ENCODE data around the gene GALNT7. TPM values are rescaled to one million over a fixed set of nuclear protein-coding genes. Genes with fewer than 3 reads are reported as not detected.

GALNT7 gene
- total RNA-seq, 1 donor from 2014 or later = 26.0 TPM

DNA sequence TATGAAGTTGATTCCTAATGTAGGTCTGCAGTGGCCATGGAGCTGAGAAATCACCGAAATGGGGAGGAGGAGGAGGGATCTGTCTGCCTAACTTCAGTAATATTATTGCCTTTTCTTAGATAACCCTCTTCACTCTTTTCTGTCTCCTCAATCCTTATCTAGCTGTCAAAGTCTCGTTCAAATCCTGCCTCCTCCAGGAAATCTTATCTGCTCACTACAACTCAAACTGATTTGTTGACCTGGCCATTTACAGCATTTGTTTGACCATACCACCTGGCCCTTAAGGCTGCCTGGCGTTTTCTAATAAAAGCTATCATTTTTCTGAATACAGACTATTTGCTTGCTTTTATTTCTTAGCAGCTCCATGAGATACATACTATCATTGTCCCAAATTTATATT lies 33.8 kb downstream of the GALNT7 start:
- Mint-ChIP-seq H3K27me3 (ENCODE audit: low read depth) (no peaks in the 10 kb centered on the region), H3K36me3 (ENCODE audit: low read depth) (peaks cover 12% of the 10 kb centered on the region), H3K4me3 (ENCODE audit: unreplicated experiment) (no peak overlapping the region), H3K9me3 (ENCODE audit: low read depth) (peaks cover 12% of the 10 kb centered on the region), H3K4me1 (ENCODE audit: low read depth) (peaks cover 4% of the 10 kb centered on the region), H3K27ac (ENCODE audit: unreplicated experiment) (no peak overlapping the region)
- TF ChIP-seq, protein P1, sequence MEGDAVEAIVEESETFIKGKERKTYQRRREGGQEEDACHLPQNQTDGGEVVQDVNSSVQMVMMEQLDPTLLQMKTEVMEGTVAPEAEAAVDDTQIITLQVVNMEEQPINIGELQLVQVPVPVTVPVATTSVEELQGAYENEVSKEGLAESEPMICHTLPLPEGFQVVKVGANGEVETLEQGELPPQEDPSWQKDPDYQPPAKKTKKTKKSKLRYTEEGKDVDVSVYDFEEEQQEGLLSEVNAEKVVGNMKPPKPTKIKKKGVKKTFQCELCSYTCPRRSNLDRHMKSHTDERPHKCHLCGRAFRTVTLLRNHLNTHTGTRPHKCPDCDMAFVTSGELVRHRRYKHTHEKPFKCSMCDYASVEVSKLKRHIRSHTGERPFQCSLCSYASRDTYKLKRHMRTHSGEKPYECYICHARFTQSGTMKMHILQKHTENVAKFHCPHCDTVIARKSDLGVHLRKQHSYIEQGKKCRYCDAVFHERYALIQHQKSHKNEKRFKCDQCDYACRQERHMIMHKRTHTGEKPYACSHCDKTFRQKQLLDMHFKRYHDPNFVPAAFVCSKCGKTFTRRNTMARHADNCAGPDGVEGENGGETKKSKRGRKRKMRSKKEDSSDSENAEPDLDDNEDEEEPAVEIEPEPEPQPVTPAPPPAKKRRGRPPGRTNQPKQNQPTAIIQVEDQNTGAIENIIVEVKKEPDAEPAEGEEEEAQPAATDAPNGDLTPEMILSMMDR (IDR thresholded peaks at IDR 0.05) = no peak
- DNase-seq (ENCODE audit: low spot score) = no peak

DNA sequence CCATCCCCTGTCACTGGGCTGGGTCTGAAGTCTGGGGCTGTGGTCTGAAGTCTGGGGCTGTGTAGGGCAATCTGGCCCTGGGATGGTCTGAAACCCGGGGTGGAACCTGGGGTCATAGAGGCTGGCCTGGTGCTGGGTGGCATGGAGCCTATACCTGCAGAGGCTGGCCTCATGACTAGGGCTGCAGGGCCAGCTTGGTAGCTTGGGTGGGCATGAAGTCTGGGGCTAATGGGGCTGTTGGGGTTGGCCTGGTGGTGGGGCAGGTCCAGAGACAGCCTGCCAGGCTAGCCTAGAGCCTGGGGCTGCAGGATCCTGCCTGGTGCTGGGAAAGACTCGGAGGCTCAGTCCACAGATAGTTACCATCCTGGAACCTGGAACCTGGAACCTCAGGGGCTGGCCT lies 37.0 kb downstream of the GALNT7 start:
- peaks cover 12% of the 10 kb centered on the region for H3K9me3 Mint-ChIP-seq (ENCODE audit: low read depth)
- DNase-seq (ENCODE audit: low spot score) = peak; percentile 57
- no peak overlapping the region for H3K4me3 Mint-ChIP-seq (ENCODE audit: unreplicated experiment)
- TF ChIP-seq, protein P1 (IDR thresholded peaks at IDR 0.05) = no peak
- peaks cover 13% of the 10 kb centered on the region for H3K36me3 Mint-ChIP-seq (ENCODE audit: low read depth)
- peaks cover 9% of the 10 kb centered on the region for H3K4me1 Mint-ChIP-seq (ENCODE audit: low read depth)
- H3K27ac Mint-ChIP-seq (ENCODE audit: unreplicated experiment) = no peak overlapping the region
- H3K27me3 Mint-ChIP-seq (ENCODE audit: low read depth) = no peaks in the 10 kb centered on the region

DNA sequence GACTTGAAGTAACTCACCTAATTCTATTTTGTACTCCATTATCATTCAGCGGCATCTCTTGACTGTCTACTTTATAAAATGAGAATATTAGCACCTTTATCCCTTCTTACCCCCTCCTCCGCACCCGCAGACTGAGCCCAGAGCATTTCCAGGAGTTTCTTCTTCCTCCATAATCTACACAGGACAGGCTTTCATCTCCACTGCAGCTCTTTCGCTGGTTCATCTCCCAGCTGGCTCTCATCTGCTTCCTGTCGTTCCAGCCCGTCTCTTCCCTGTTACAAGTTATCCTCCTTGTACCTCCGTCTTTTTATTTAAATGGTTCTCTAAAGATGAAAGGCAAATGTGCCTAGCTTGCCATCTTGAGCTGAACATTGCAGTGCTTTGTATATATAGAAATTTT lies 39.8 kb downstream of the GALNT7 start:
- Mint-ChIP-seq H3K27me3 (ENCODE audit: low read depth) (no peaks in the 10 kb centered on the region), H3K4me3 (ENCODE audit: unreplicated experiment) (no peak overlapping the region), H3K9me3 (ENCODE audit: low read depth) (peaks cover 11% of the 10 kb centered on the region), H3K27ac (ENCODE audit: unreplicated experiment) (no peak overlapping the region), H3K36me3 (ENCODE audit: low read depth) (peaks cover 12% of the 10 kb centered on the region), H3K4me1 (ENCODE audit: low read depth) (peaks cover 19% of the 10 kb centered on the region)
- TF ChIP-seq, protein P1 (IDR thresholded peaks at IDR 0.05) = no peak
- DNase-seq (ENCODE audit: low spot score) = no peak

DNA sequence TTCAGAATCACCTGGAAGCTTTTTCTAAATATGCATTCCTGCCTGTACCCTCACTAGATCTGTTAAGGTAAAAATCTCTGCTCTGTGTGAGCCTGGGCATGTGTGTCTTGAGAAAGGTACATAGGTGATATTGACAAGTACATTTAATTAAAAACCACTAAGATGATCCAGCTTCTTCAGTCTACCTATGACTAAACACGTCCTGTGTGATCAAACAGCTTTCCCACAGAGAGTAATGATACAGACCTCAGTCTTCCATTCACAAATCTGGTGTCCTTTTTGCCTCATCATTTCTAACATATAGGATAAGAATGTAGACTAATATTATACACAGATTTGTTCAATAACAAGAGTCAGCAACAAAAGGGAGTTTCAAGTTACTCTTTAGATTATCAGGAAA lies 42.6 kb downstream of the GALNT7 start:
- H3K9me3 Mint-ChIP-seq (ENCODE audit: low read depth) = no peaks in the 10 kb centered on the region
- H3K27ac Mint-ChIP-seq (ENCODE audit: unreplicated experiment) = no peak overlapping the region
- H3K4me1 Mint-ChIP-seq (ENCODE audit: low read depth) = peaks cover 34% of the 10 kb centered on the region
- TF ChIP-seq, protein P1 (IDR thresholded peaks at IDR 0.05) = no peak
- H3K4me3 Mint-ChIP-seq (ENCODE audit: unreplicated experiment) = no peak overlapping the region
- peaks cover 2% of the 10 kb centered on the region for H3K36me3 Mint-ChIP-seq (ENCODE audit: low read depth)
- no peak for DNase-seq (ENCODE audit: low spot score)
- no peaks in the 10 kb centered on the region for H3K27me3 Mint-ChIP-seq (ENCODE audit: low read depth)

DNA sequence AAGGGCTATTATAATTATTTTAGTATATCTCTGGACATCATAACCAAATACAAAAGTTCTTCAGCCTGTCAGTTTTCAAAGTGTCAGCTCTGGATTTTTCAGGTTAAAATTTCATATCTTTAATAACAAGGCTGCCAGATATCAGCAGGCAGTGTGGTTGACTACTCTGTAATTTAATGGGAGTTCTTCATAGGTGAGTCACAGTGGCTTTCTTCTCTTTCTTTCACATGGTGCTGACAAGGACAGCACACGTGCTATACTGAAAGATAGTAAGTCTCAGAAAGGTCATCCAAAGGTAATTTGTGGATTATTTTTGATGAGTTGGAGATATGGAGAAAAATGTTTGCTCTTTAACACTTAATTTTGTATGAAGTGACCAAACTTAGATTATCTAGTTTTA lies 43.2 kb downstream of the GALNT7 start:
- no peak for DNase-seq (ENCODE audit: low spot score)
- H3K27me3 Mint-ChIP-seq (ENCODE audit: low read depth) = no peaks in the 10 kb centered on the region
- H3K36me3 Mint-ChIP-seq (ENCODE audit: low read depth) = peaks cover 2% of the 10 kb centered on the region
- no peak overlapping the region for H3K27ac Mint-ChIP-seq (ENCODE audit: unreplicated experiment)
- TF ChIP-seq, protein P1 (IDR thresholded peaks at IDR 0.05) = no peak
- no peak overlapping the region for H3K4me3 Mint-ChIP-seq (ENCODE audit: unreplicated experiment)
- peaks cover 34% of the 10 kb centered on the region for H3K4me1 Mint-ChIP-seq (ENCODE audit: low read depth)
- no peaks in the 10 kb centered on the region for H3K9me3 Mint-ChIP-seq (ENCODE audit: low read depth)
